Suprapubic skin (tissue), 4 donors: ENCODE measurements around the gene CNFN. TPM values are rescaled to one million over a fixed set of nuclear protein-coding genes. Genes with fewer than 3 reads are reported as not detected.

Experiments
- DNase-seq, 2 donors: peaks; one replicate each; pipeline ENCODE4 v3.0.0-alpha.2; 2019; ENCODE audit warnings: low spot score in 2 of 2
- H3K27ac ChIP-seq: fragments of 200-600 bp; sonication (generic); one replicate; pipeline ENCODE4 v1.5.1; 2019
- H3K27me3 ChIP-seq: fragments of 200-600 bp; sonication (generic); one replicate; pipeline ENCODE4 v1.5.1; 2019
- H3K36me3 ChIP-seq: fragments of 200-600 bp; sonication (generic); one replicate; pipeline ENCODE4 v1.5.1; 2019
- H3K4me1 ChIP-seq: fragments of 200-600 bp; sonication (generic); one replicate; pipeline ENCODE4 v1.5.1; 2019
- H3K4me3 ChIP-seq: fragments of 200-600 bp; sonication (generic); one replicate; pipeline ENCODE4 v1.5.1; 2019; ENCODE audit warnings: mild to moderate bottlenecking
- H3K9me3 ChIP-seq: fragments of 200-600 bp; sonication (generic); one replicate; pipeline ENCODE4 v1.5.1; 2019
- EP300 ChIP-seq: sonication (generic); formaldehyde crosslinking; IDR thresholded peaks from one replicate; pipeline ENCODE4 v1.6.1; 2017; ENCODE audit warnings: antibody characterized with exemption
- POLR2A ChIP-seq, 2 donors: fragments of 450-650 bp; IDR thresholded peaks; one replicate each; pipeline ENCODE4 v1.6.1; 2017; ENCODE audit warnings: antibody characterized with exemption in 2 of 2, mild to moderate bottlenecking in 2 of 2, moderate library complexity in 2 of 2
- POLR2AphosphoS5 ChIP-seq, 3 donors: sonication (generic); formaldehyde crosslinking; IDR thresholded peaks; one replicate each; pipeline ENCODE4 v1.6.1; 2017; ENCODE audit warnings: antibody characterized with exemption in 3 of 3
- WGBS: methylation state at CpG from one replicate; pipeline ENCODE4 v1.1.5; 2018; 5-methylcytosine and 5-hydroxymethylcytosine counted together
- total RNA-seq, 4 donors: library from RNA; depleted of rRNA; stranded (reverse); fragments of >200 nt; gene quantifications; one replicate each; pipeline ENCODE4 v1.1.0, GENCODE V29; 2016
- TF ChIP-seq, protein P1 (sequence below), 2 donors: fragments of 200-600 bp in 1 of 2; fragments of 450-650 bp in 1 of 2; sonication (generic) in 1 of 2; IDR thresholded peaks; one replicate each; pipeline ENCODE4 v1.5.1; 2016 to 2019; ENCODE audit warnings: antibody characterized with exemption in 2 of 2, mild to moderate bottlenecking in 1 of 2, moderate library complexity in 1 of 2

The CNFN gene
- total RNA-seq, 4 donors from 2014 or later = 52.9 to 364 (median 353) TPM

DNA sequence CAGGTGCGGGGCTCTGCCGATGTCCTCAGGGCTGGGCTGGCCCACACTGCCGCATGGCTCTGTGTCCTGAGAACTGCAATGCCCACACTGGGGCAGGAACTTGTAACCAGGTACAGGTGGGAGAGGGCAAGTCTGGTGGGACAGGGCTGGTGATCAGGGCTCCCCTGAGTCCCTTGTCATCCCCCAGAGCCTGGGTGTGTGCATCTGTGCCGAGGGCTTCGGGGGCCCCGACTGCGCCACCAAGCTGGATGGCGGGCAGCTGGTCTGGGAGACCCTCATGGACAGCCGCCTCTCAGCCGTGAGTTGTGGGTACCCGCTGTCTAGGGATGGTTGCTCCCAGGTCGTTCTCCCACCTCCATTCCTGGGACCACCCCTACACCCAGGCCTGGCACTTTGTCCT lies 34.2 kb downstream of the CNFN start:
- no peak overlapping the region for H3K4me3 ChIP-seq
- DNase-seq = no peak
- WGBS = 100% methylated on average over 2 of the region's 12 CpGs
- H3K4me1 ChIP-seq = no peaks in the 10 kb centered on the region
- no peak overlapping the region for H3K27ac ChIP-seq
- H3K36me3 ChIP-seq = peaks cover 78% of the 10 kb centered on the region
- H3K9me3 ChIP-seq = no peaks in the 10 kb centered on the region
- no peaks in the 10 kb centered on the region for H3K27me3 ChIP-seq
- TF ChIP-seq, protein P1, sequence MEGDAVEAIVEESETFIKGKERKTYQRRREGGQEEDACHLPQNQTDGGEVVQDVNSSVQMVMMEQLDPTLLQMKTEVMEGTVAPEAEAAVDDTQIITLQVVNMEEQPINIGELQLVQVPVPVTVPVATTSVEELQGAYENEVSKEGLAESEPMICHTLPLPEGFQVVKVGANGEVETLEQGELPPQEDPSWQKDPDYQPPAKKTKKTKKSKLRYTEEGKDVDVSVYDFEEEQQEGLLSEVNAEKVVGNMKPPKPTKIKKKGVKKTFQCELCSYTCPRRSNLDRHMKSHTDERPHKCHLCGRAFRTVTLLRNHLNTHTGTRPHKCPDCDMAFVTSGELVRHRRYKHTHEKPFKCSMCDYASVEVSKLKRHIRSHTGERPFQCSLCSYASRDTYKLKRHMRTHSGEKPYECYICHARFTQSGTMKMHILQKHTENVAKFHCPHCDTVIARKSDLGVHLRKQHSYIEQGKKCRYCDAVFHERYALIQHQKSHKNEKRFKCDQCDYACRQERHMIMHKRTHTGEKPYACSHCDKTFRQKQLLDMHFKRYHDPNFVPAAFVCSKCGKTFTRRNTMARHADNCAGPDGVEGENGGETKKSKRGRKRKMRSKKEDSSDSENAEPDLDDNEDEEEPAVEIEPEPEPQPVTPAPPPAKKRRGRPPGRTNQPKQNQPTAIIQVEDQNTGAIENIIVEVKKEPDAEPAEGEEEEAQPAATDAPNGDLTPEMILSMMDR (IDR thresholded peaks at IDR 0.05) = no peak
- TF ChIP-seq POLR2AphosphoS5 (IDR thresholded peaks at IDR 0.05) (no peak), EP300 (no peak), POLR2A (IDR thresholded peaks at IDR 0.05) (no peak)

DNA sequence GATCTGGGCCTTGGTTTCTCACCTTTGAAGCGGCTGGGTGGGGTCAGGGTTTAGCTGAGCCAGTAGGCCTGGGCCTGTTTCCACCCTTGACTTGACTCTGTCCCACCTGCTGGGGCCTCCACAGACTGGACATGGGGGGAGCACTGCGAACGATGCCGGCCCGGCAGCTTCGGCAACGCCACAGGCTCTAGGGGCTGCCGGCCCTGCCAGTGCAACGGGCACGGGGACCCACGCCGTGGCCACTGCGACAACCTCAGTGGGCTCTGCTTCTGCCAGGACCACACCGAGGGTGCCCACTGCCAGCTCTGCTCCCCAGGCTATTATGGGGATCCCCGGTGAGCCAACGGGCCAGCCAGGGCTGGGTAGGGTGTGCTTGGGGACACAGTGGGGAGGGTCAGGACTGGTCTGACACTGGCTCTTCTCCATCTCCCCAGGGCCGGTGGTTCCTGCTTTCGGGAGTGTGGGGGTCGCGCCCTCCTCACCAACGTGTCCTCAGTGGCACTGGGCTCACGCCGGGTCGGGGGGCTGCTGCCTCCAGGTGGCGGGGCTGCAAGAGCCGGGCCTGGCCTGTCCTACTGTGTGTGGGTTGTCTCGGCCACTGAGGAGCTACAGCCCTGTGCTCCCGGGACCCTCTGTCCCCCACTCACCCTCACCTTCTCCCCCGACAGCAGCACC lies 36.6 kb downstream of the CNFN start:
- TF ChIP-seq POLR2A (IDR thresholded peaks at IDR 0.05) (no peak), EP300 (no peak), POLR2AphosphoS5 (IDR thresholded peaks at IDR 0.05) (no peak)
- TF ChIP-seq, protein P1 (IDR thresholded peaks at IDR 0.05) = no peak
- WGBS = 86% methylated on average over 14 of the region's 29 CpGs
- no peaks in the 10 kb centered on the region for H3K27me3 ChIP-seq
- DNase-seq = no peak
- H3K27ac ChIP-seq = no peak overlapping the region
- no peaks in the 10 kb centered on the region for H3K9me3 ChIP-seq
- no peaks in the 10 kb centered on the region for H3K4me1 ChIP-seq
- H3K36me3 ChIP-seq = peaks cover 72% of the 10 kb centered on the region
- no peak overlapping the region for H3K4me3 ChIP-seq

DNA sequence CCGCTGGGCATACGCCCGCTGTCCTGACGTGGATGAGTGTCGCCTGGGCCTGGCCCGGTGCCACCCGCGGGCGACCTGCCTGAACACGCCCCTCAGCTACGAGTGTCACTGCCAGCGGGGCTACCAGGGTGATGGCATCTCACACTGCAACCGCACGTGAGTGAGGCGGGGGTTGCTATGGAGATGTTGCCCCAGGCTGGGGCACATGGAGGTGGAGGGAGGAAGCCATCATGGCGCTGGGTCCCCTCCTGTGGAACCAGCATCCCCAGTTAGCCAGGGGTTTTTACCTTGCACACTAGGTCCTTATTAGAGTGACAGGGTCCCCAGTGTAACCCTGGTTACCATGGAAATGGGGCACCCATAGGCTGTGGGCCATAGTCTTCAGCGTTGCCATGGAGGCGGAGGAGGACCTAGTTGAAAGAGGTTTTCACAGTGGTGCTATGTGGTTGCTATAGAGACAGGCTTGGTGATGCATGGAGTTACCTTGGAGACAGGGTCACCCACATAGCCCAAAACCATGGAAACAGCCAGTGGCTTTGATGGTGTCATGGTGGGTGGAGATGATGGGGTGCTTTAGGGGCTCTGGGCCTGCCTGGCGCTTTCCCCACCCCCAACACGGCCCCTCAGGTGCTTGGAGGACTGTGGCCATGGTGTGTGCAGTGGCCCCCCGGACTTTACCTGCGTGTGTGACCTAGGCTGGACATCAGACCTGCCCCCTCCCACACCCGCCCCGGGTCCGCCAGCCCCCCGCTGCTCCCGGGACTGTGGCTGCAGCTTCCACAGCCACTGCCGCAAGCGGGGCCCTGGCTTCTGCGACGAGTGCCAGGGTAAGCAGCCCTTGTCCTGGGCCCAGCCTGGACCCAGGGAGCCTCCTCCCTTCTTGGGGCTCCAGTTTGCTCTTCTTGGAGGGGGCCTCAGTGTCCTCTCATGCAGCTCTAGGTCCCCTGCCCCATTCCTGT lies 37.5 kb downstream of the CNFN start:
- Histone ChIP-seq H3K27me3 (no peaks in the 10 kb centered on the region), H3K36me3 (peaks cover 70% of the 10 kb centered on the region), H3K27ac (no peak overlapping the region), H3K4me3 (no peak overlapping the region), H3K9me3 (no peaks in the 10 kb centered on the region), H3K4me1 (no peaks in the 10 kb centered on the region)
- no peak for TF ChIP-seq EP300
- no peak for TF ChIP-seq POLR2A (IDR thresholded peaks at IDR 0.05)
- TF ChIP-seq, protein P1 (IDR thresholded peaks at IDR 0.05) = no peak
- TF ChIP-seq POLR2AphosphoS5 (IDR thresholded peaks at IDR 0.05) = no peak
- WGBS = 81% methylated on average over 4 of the region's 31 CpGs
- DNase-seq = no peak

DNA sequence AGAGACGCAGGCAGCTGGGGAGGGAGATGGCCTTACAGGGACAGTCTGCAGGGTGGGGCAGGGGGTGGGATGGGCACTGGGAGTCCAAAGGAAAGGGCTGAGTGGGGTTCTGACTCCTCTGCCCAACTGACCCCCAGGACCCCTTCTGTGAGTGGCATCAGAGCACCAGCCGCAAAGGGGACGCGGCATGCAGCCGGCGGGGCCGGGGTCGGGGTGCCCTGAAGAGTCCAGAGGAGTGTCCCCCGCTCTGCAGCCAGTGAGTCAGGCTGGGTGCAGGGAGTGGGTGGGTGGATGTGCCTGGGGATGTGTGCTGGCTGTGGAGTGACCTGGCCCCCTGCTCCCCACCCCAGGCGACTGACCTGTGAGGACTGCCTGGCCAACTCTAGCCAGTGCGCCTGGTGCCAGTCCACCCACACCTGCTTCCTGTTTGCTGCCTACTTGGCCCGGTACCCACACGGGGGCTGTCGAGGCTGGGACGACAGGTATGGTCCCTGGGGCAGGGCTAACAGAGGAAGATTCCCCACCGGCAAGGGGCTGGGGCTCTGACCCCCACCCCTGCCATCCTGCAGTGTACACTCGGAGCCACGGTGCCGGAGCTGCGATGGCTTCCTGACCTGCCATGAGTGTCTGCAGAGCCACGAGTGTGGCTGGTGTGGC lies 38.9 kb downstream of the CNFN start:
- H3K27ac ChIP-seq = no peak overlapping the region
- DNase-seq = no peak
- H3K4me1 ChIP-seq = no peaks in the 10 kb centered on the region
- H3K9me3 ChIP-seq = no peaks in the 10 kb centered on the region
- H3K27me3 ChIP-seq = no peaks in the 10 kb centered on the region
- 83% methylated on average over 8 of the region's 21 CpGs for WGBS
- TF ChIP-seq, protein P1 (IDR thresholded peaks at IDR 0.05) = no peak
- TF ChIP-seq POLR2AphosphoS5 (IDR thresholded peaks at IDR 0.05) (no peak), POLR2A (IDR thresholded peaks at IDR 0.05) (no peak), EP300 (no peak)
- peaks cover 56% of the 10 kb centered on the region for H3K36me3 ChIP-seq
- H3K4me3 ChIP-seq = no peak overlapping the region
